Measurements from ENCODE around the gene AFF3. TPM values are rescaled to one million over a fixed set of nuclear protein-coding genes. Genes with fewer than 3 reads are reported as not detected.

AFF3 gene
- total and polyA plus RNA-seq, 4 donors: 4.2 to 90.9 (median 14.6) TPM

- no peaks in the 10 kb centered on the region for H3K27me3 ChIP-seq (ENCODE audit: control insufficient read depth in 3 of 3, insufficient read depth in 3 of 3, low read length in 2 of 3)
- H3K9me3 ChIP-seq (ENCODE audit: control insufficient read depth in 4 of 4, insufficient read depth in 3 of 4, low read length in 3 of 4): no peaks in the 10 kb centered on the region
- DNase-seq: no peak
- TF ChIP-seq CTCF (IDR thresholded peaks at IDR 0.05; ENCODE audit: control extremely low read depth, extremely low read depth): no peak
- H3K27ac ChIP-seq (ENCODE audit: low read depth in 1 of 2, low read length in 1 of 2): no peak overlapping the region
- no peak overlapping the region for H3K4me3 ChIP-seq
- no peaks in the 10 kb centered on the region for H3K36me3 ChIP-seq (ENCODE audit: control insufficient read depth in 4 of 4, insufficient read depth in 4 of 4, low read length in 4 of 4)
- 66 to 76% methylated on average over 4 of the region's 4 CpGs for WGBS, 2 donors
- peaks cover 0 to 8% (median 0%) of the 10 kb centered on the region in 5 donors for H3K4me1 ChIP-seq (ENCODE audit: control insufficient read depth in 5 of 5, insufficient read depth in 5 of 5, low read length in 5 of 5)
- no peak for ATAC-seq (ENCODE audit: insufficient read depth, low FRiP score)
- H3K9ac ChIP-seq (ENCODE audit: insufficient read depth in 1 of 2, low read length in 2 of 2): no peak overlapping the region
Observed at GRCh38 chr2:100136310-100136709, 6.1 kb downstream of the AFF3 start.

GRCh38 chr2:100135415-100135814 lies 7.0 kb downstream of the AFF3 start:
- no peak overlapping the region for H3K9ac ChIP-seq (ENCODE audit: insufficient read depth in 1 of 2, low read length in 2 of 2)
- no peak overlapping the region for H3K4me3 ChIP-seq
- H3K4me1 ChIP-seq (ENCODE audit: control insufficient read depth in 5 of 5, insufficient read depth in 5 of 5, low read length in 5 of 5): peaks cover 0 to 8% (median 0%) of the 10 kb centered on the region in 5 donors
- H3K36me3 ChIP-seq (ENCODE audit: control insufficient read depth in 4 of 4, insufficient read depth in 4 of 4, low read length in 4 of 4): no peaks in the 10 kb centered on the region
- DNase-seq (no peak), ATAC-seq (ENCODE audit: insufficient read depth, low FRiP score) (no peak)
- 94 to 96% methylated on average over 5 of the region's 5 CpGs for WGBS, 2 donors
- no peaks in the 10 kb centered on the region for H3K27me3 ChIP-seq (ENCODE audit: control insufficient read depth in 3 of 3, insufficient read depth in 3 of 3, low read length in 2 of 3)
- no peak overlapping the region for H3K27ac ChIP-seq (ENCODE audit: low read depth in 1 of 2, low read length in 1 of 2)
- no peaks in the 10 kb centered on the region for H3K9me3 ChIP-seq (ENCODE audit: control insufficient read depth in 4 of 4, insufficient read depth in 3 of 4, low read length in 3 of 4)
- TF ChIP-seq CTCF (IDR thresholded peaks at IDR 0.05; ENCODE audit: control extremely low read depth, extremely low read depth): no peak

GRCh38 chr2:100130595-100131391 lies 11.6 kb downstream of the AFF3 start:
- no peak for TF ChIP-seq CTCF (IDR thresholded peaks at IDR 0.05; ENCODE audit: control extremely low read depth, extremely low read depth)
- Histone ChIP-seq H3K27me3 (ENCODE audit: control insufficient read depth in 3 of 3, insufficient read depth in 3 of 3, low read length in 2 of 3) (no peaks in the 10 kb centered on the region), H3K4me3 (no peak overlapping the region), H3K9ac (ENCODE audit: insufficient read depth in 1 of 2, low read length in 2 of 2) (no peak overlapping the region), H3K9me3 (ENCODE audit: control insufficient read depth in 4 of 4, insufficient read depth in 3 of 4, low read length in 3 of 4) (no peaks in the 10 kb centered on the region), H3K4me1 (ENCODE audit: control insufficient read depth in 5 of 5, insufficient read depth in 5 of 5, low read length in 5 of 5) (peaks cover 0 to 6% (median 0%) of the 10 kb centered on the region in 5 donors), H3K36me3 (ENCODE audit: control insufficient read depth in 4 of 4, insufficient read depth in 4 of 4, low read length in 4 of 4) (no peaks in the 10 kb centered on the region), H3K27ac (ENCODE audit: low read depth in 1 of 2, low read length in 1 of 2) (no peak overlapping the region)
- DNase-seq (no peak), ATAC-seq (ENCODE audit: insufficient read depth, low FRiP score) (no peak)
- 85 to 93% methylated on average over 5 of the region's 5 CpGs for WGBS, 2 donors

Measured in lung (tissue), 12 donors.